GM12874 (cell line): Measurements from ENCODE around the gene CREBL2.

Experiments used
- TF ChIP-seq, protein P1 (sequence below): IDR thresholded peaks from 2 replicates; pipeline ENCODE4 v1.5.1; 2011; ENCODE audit warnings: low read depth, mild to moderate bottlenecking, control low read depth, low read length, moderate library complexity; ENCODE audit not compliant: insufficient read depth

CREBL2 gene

DNA sequence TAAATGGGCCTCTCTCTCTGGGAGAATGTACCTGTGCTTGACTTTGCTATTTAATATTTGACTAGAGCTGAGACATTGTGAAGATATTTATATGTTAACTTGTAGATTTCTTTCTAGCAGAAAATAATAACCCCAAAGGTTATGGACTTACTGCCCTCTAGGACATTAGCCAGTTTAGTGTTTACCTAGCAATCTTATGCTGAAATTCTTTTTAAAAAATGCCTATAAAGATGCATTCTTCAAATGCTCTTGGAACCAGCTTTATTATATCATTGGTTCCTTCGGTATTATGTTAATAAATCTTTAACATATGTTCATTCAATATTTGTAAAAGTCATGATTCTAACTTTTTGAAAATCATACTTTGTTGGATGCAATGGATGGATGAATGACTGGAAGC lies 56.3 kb downstream of the CREBL2 start:
- TF ChIP-seq, protein P1, sequence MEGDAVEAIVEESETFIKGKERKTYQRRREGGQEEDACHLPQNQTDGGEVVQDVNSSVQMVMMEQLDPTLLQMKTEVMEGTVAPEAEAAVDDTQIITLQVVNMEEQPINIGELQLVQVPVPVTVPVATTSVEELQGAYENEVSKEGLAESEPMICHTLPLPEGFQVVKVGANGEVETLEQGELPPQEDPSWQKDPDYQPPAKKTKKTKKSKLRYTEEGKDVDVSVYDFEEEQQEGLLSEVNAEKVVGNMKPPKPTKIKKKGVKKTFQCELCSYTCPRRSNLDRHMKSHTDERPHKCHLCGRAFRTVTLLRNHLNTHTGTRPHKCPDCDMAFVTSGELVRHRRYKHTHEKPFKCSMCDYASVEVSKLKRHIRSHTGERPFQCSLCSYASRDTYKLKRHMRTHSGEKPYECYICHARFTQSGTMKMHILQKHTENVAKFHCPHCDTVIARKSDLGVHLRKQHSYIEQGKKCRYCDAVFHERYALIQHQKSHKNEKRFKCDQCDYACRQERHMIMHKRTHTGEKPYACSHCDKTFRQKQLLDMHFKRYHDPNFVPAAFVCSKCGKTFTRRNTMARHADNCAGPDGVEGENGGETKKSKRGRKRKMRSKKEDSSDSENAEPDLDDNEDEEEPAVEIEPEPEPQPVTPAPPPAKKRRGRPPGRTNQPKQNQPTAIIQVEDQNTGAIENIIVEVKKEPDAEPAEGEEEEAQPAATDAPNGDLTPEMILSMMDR, result no peak

DNA sequence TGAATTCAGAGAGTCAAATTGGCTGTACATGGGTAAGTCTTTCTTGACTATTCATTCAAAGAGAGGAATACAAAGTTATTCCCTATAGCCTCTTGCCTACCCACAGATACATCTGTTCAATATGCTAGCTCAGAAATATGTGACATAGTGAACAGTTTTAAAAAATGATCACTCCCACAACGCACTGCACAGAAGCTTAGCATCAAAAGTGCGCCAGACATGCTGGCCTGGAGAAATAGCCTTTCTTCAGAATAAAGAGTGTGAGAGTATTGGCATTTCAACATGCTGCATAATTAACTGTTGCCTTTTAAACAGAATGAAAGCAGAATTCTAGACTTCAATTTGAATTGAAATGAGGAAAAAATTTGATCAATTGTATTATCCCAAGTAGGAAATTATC lies 57.3 kb downstream of the CREBL2 start:
- TF ChIP-seq, protein P1, result no peak

DNA sequence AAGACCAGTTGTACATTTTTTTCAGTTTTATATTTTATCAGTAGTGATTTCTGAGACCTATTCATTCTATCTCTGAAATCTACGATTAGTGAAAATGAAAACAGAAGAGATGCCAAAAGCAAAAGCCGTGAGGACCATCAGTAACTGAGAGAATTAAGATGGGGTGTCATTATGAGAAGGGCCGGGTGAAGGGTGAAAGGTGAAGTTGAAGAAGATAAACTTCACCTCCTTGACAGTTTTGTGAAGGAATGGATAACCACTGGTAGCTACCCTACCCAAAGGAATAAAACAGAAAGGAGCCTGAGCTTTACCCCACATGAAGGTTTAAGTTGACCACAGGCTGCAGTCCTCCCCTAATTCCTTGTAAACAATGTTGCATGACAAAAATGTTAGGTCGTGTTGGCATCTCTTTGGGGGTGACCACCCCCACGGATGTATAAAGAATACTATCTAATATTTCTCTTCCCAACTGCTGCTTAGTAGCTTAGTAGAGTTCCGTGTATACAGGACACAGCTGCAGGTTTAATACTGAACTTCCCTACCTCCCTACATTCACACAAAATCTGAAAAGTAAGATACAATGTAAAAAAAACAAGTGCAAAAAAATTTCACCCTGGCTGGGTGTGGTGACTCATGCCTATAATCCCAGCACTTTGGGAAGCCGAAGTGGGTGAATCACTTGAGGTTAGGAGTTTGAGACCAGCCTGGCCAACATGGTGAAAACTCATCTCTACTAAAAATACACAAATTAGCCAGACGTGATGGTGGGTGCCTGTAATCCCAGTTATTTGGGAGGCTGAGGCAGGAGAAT lies 60.4 kb downstream of the CREBL2 start:
- TF ChIP-seq, protein P1, result no peak

DNA sequence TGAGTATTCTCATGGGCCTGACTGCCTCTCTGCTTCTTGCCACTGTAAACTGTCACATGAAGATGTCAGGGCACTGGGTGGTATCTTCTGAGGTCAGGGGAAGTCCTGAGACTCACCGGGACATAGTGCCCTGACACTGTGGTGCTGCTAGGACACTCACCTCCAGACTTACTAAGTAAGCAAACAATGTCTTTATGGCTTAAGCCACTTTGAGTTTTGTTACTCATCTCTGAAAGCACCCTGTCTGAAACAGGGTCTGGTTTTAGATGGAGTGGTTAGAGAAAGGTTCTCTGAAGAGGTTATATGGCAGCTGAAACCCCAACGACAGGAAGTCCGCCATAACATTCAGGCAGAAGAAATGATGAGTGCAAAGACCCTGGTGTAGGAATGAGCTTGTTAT lies 61.6 kb downstream of the CREBL2 start:
- TF ChIP-seq, protein P1, result no peak

DNA sequence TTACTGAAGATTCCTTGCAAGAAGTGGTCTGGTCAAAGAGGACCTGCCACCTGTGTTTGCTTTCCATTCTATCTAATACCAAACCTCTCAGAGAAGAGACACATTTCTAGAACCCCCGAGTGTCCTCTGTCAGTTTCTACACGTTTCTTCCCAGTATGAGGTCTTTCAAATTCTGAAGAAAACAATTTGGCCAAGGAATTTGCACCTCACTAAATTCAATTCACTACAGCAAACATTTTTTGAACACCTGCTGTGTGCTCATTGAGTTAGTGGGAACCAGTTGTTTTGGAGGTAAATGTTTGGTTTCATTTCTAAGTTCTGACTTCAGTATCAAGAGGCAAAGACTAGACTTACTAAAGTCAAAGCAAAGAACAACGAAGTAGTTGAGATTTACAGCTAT lies 64.9 kb downstream of the CREBL2 start:
- TF ChIP-seq, protein P1, result no peak

DNA sequence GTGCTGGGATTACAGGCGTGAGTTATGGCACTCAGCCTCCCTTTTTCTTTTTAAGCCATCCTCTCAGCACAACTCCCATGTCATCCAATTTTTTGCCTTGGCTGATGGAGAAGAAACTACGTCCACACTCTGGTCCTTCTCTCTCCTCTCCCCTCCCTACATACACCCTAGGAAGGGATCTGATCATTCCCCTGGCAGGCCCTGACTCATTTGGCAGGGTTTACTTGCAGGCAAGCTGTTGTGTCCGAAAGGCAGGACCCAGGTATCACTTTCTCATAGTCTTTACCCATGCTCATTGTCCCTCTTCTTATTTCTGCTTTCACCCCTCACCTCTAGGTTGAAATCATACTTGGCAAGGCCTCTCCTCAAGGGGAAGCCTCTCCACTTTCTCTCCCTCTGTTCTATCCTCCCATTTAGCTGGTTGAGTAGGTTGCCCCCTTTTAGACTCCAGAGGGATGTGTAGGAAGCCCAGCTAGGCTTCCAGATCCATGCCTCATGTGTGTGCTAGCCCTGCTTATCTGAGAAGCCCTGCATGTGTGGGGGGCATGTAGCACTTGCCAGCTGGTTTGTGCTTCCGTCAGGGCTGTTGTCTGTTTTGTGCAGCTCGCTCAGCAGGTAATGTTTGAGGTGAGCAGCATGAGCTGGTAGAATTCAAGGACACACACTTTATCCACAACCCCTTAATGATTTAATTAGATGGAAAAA lies 69.5 kb downstream of the CREBL2 start:
- TF ChIP-seq, protein P1, result no peak

DNA sequence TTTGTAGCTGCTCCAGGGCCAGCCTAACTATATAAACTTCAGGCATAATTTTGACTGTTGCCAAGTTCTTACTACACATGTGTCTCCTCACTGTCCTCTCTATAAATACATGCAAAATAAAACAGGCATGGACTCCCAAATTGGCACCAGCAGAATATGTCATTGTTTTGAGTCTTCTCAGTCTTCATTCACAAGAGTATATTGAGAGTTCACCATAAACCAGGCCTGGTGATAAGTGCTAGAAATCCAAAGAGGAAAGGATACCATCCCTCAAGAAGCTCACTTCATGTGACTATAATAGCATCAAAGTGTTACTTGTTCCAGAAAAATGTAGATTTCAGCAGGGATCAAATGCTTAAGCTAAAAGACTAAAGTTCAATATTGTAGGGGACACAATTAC lies 70.6 kb downstream of the CREBL2 start:
- TF ChIP-seq, protein P1, result no peak
